ENCODE data around the gene PLXDC1.

Gene PLXDC1

GRCh38 chr17:39104046-39104445 is 47.4 kb downstream of the PLXDC1 start:
- TF ChIP-seq SIN3A (IDR thresholded peaks at IDR 0.05; ENCODE audit: borderline replicate concordance, insufficient read depth, low read length), result no peak
- TF ChIP-seq POLR2AphosphoS5 (IDR thresholded peaks at IDR 0.05; ENCODE audit: low read depth, low read length), result no peak
- no peak for TF ChIP-seq TAF1 (IDR thresholded peaks at IDR 0.05; ENCODE audit: borderline replicate concordance, insufficient read depth, low read length)
- TF ChIP-seq REST (IDR thresholded peaks at IDR 0.05; ENCODE audit: insufficient read depth in 1 of 2, low read depth in 2 of 2, low read length in 2 of 2), result no peak

DNA sequence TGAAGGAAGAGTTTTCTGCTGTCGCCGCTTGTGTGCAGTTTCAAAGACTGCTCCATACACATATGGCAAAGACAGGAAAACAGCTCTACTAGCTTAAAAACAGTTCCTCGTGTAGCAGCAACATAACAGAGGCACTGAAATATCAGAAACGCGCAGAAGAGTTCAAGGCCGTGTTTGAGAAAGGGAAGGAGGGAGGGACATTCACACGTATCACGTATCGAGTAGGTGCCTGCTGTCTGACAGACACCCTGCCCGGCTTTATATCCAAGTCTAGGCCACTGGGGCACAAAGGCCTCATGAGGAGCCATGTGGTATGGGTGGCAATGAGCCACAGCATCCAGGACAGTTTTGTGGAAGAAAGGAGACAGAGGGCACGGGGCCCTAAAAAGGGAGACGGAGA is 50.3 kb downstream of the PLXDC1 start:
- TF ChIP-seq REST (IDR thresholded peaks at IDR 0.05; ENCODE audit: insufficient read depth in 1 of 2, low read depth in 2 of 2, low read length in 2 of 2) (no peak), SIN3A (IDR thresholded peaks at IDR 0.05; ENCODE audit: borderline replicate concordance, insufficient read depth, low read length) (no peak), FOXP2 (optimal IDR thresholded peaks at IDR 0.05; ENCODE audit: borderline replicate concordance, extremely low read depth, extremely low read length, insufficient read depth) (no peak), TAF1 (IDR thresholded peaks at IDR 0.05; ENCODE audit: borderline replicate concordance, insufficient read depth, low read length) (no peak), POLR2AphosphoS5 (IDR thresholded peaks at IDR 0.05; ENCODE audit: low read depth, low read length) (no peak)

DNA sequence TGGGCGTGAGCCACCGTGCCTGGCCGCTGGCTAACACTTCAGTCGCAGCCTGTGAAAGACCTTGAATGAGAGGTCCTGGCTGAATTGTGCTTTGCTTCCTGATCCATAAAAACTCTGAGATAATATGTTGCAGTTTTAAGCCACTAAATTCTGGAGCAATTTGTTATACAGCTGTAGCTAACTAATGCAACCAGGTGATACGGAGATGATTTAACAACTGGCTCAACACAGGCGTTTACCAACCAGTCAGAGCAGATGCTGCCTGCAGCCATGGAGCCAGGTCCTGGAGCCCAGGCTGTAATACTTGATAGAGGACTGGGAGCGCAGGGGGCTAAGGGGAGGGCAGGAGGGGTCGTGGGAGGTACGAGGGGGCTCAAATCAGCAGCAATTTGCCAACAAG is 50.9 kb downstream of the PLXDC1 start:
- no peak for TF ChIP-seq TAF1 (IDR thresholded peaks at IDR 0.05; ENCODE audit: borderline replicate concordance, insufficient read depth, low read length)
- TF ChIP-seq FOXP2 (optimal IDR thresholded peaks at IDR 0.05; ENCODE audit: borderline replicate concordance, extremely low read depth, extremely low read length, insufficient read depth), result no peak

DNA sequence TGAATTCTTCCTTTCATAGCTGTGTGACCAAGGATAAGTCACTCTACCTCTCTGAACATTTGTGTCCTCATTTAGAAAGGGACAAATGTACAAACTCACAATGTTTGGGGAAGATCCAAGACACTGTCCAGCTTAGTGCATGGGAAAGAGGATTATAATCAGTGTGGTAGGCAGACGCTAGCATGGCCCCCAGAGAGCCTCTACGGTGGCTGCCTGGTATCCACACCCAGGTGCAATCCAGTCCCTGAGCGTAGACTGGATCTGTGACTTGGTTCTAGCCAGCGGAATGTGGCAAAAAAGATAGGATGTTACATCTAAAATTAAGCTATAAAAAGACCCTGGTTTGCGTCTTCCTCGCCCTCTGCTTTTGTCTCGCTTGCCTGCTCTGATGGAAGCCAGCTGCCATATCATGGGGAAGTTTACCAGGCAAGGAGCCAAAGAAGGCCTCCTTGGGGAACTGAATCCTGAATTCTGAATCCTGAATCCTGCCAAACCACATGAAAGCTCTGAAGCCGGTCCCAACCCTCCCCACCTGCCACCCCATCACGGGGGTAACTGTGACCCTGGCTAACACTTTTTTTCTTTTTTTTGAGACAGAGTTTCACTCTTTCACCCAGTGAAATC is 51.7 kb downstream of the PLXDC1 start:
- TF ChIP-seq POLR2AphosphoS5 (IDR thresholded peaks at IDR 0.05; ENCODE audit: low read depth, low read length) (no peak), SIN3A (IDR thresholded peaks at IDR 0.05; ENCODE audit: borderline replicate concordance, insufficient read depth, low read length) (no peak), FOXP2 (optimal IDR thresholded peaks at IDR 0.05; ENCODE audit: borderline replicate concordance, extremely low read depth, extremely low read length, insufficient read depth) (no peak)

DNA sequence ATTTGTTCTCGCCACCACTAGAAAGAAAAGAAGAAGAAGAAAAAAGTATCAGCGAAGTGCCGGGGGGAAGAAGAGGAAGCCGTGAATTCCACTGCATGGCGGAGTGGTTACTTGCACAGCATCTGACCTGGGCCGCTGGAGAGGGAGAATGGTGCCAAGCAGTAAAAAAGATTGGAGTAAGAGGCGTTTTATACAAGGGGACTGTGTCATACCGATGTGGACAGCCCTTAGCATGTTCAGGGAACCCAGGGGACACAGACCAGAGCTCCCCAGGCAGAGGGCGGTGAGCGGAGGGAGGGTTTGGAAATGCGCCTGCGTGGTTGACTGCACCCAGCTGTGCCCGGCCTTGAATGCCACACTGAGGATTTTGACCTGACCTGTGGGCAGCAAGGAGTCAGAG is 52.8 kb downstream of the PLXDC1 start:
- TF ChIP-seq REST (IDR thresholded peaks at IDR 0.05; ENCODE audit: insufficient read depth in 1 of 2, low read depth in 2 of 2, low read length in 2 of 2) (no peak), FOXP2 (optimal IDR thresholded peaks at IDR 0.05; ENCODE audit: borderline replicate concordance, extremely low read depth, extremely low read length, insufficient read depth) (no peak), POLR2AphosphoS5 (IDR thresholded peaks at IDR 0.05; ENCODE audit: low read depth, low read length) (no peak), SIN3A (IDR thresholded peaks at IDR 0.05; ENCODE audit: borderline replicate concordance, insufficient read depth, low read length) (no peak), TAF1 (IDR thresholded peaks at IDR 0.05; ENCODE audit: borderline replicate concordance, insufficient read depth, low read length) (no peak)

- TF ChIP-seq REST (IDR thresholded peaks at IDR 0.05; ENCODE audit: insufficient read depth in 1 of 2, low read depth in 2 of 2, low read length in 2 of 2) (no peak), TAF1 (IDR thresholded peaks at IDR 0.05; ENCODE audit: borderline replicate concordance, insufficient read depth, low read length) (no peak), POLR2AphosphoS5 (IDR thresholded peaks at IDR 0.05; ENCODE audit: low read depth, low read length) (no peak), SIN3A (IDR thresholded peaks at IDR 0.05; ENCODE audit: borderline replicate concordance, insufficient read depth, low read length) (no peak), FOXP2 (optimal IDR thresholded peaks at IDR 0.05; ENCODE audit: borderline replicate concordance, extremely low read depth, extremely low read length, insufficient read depth) (no peak)
Observed at GRCh38 chr17:39097537-39097936, 53.9 kb downstream of the PLXDC1 start.
